IMR-90 (cell line): ENCODE results near the gene SBF2. TPM values are rescaled to one million over a fixed set of nuclear protein-coding genes. Genes with fewer than 3 reads are reported as not detected.

Experiments used
- ATAC-seq: fragments of 200-7000 bp; cut with Tn5 transposase; 2 replicates; pipeline ENCODE4 v1.9.1; 2020; ENCODE audit warnings: low read depth, mild to moderate bottlenecking, moderate library complexity
- BruUV-seq: library from RNA; stranded (reverse); fragments of 400-500 nt; replicated peaks from 2 replicates; lab custom pipeline; 2021; lab: Mats Ljungman, UMichigan
- CTCF ChIA-PET: fragments of 300-600 bp; formaldehyde crosslinking; extraction: SDS; loops from one replicate; lab custom pipeline; 2021; ENCODE audit warnings: antibody characterized with exemption; lab: Yijun Ruan, JAX
- POLR2A ChIA-PET: fragments of 300-600 bp; sonication (Branson Sonifier 250); formaldehyde crosslinking; loops from one replicate; lab custom pipeline; 2022; ENCODE audit warnings: antibody characterized with exemption; ENCODE audit not compliant: unreplicated experiment; lab: Charles Lee
- DNase-seq: peaks from one replicate; pipeline ENCODE4 v3.0.0; 2013
- H2AFZ ChIP-seq: replicated peaks from 2 replicates; pipeline ENCODE3; 2013; ENCODE audit warnings: low read length, mild to moderate bottlenecking; ENCODE audit not compliant: poor library complexity
- H2AK5ac ChIP-seq: 2 replicates; pipeline ENCODE4 v1.6.1; 2013; ENCODE audit warnings: low read depth, low read length, inconsistent platforms
- H2AK9ac ChIP-seq: replicated peaks from 2 replicates; pipeline ENCODE3; 2013; ENCODE audit warnings: mild to moderate bottlenecking, low read depth, low read length, moderate library complexity; ENCODE audit not compliant: poor library complexity
- H2BK120ac ChIP-seq: 2 replicates; pipeline ENCODE4 v1.6.1; 2013; ENCODE audit warnings: low read depth, low read length, inconsistent platforms
- H2BK15ac ChIP-seq: 3 replicates; pipeline ENCODE4 v1.6.1; 2013; ENCODE audit warnings: low read depth, low read length, inconsistent platforms
- H2BK20ac ChIP-seq: 2 replicates; pipeline ENCODE4 v1.6.1; 2013; ENCODE audit warnings: low read depth, mild to moderate bottlenecking, inconsistent platforms, low read length, moderate library complexity
- H2BK5ac ChIP-seq: 2 replicates; pipeline ENCODE4 v1.6.1; 2013; ENCODE audit warnings: mild to moderate bottlenecking, low read depth, low read length, inconsistent platforms; ENCODE audit not compliant: poor library complexity, severe bottlenecking
- H3K14ac ChIP-seq: replicated peaks from 2 replicates; pipeline ENCODE4 v1.6.1; 2013; ENCODE audit warnings: low read depth, low read length, inconsistent platforms
- H3K18ac ChIP-seq: 2 replicates; pipeline ENCODE4 v1.6.1; 2013; ENCODE audit warnings: low read depth, low read length, control low read depth
- H3K23ac ChIP-seq: 2 replicates; pipeline ENCODE4 v1.6.1; 2013; ENCODE audit warnings: low read depth, low read length, inconsistent platforms
- H3K27ac ChIP-seq: 2 replicates; pipeline ENCODE4 v1.5.1; 2013; ENCODE audit warnings: mild to moderate bottlenecking, control low read depth, low read length; ENCODE audit not compliant: insufficient read depth
- H3K27me3 ChIP-seq: 2 replicates; pipeline ENCODE4 v1.6.1; 2013; ENCODE audit warnings: low read length; ENCODE audit not compliant: control insufficient read depth, insufficient read depth
- H3K36me3 ChIP-seq: 2 replicates; pipeline ENCODE4 v1.6.1; 2013; ENCODE audit warnings: low read length, mixed read lengths; ENCODE audit not compliant: control insufficient read depth, insufficient read depth
- H3K4ac ChIP-seq: 2 replicates; pipeline ENCODE4 v1.6.1; 2013; ENCODE audit warnings: low read depth, low read length, inconsistent platforms
- H3K4me1 ChIP-seq: 2 replicates; pipeline ENCODE4 v1.6.1; 2013; ENCODE audit warnings: low read length, mixed read lengths; ENCODE audit not compliant: control insufficient read depth, insufficient read depth
- H3K4me2 ChIP-seq: 2 replicates; pipeline ENCODE4 v1.6.1; 2013; ENCODE audit warnings: low read depth, mild to moderate bottlenecking, control low read depth, low read length, moderate library complexity
- H3K4me3 ChIP-seq: 2 replicates; pipeline ENCODE4 v1.5.1; 2013; ENCODE audit warnings: low read depth, mild to moderate bottlenecking, control low read depth, low read length, moderate library complexity; ENCODE audit not compliant: insufficient read depth
- H3K56ac ChIP-seq: 2 replicates; pipeline ENCODE4 v1.6.1; 2013; ENCODE audit warnings: low read length, inconsistent platforms; ENCODE audit not compliant: insufficient read depth; ENCODE audit errors: extremely low read depth
- H3K79me1 ChIP-seq, 2 experiments: 2 replicates each; pipeline ENCODE4 v1.6.1; 2013; ENCODE audit warnings: low read length in 2 of 2, inconsistent platforms in 1 of 2, low read depth in 1 of 2
- H3K9ac ChIP-seq: 2 replicates; pipeline ENCODE4 v1.6.1; 2013; ENCODE audit warnings: low read depth, low read length, control low read depth
- H3K9me1 ChIP-seq: 2 replicates; pipeline ENCODE4 v1.6.1; 2013; ENCODE audit warnings: low read length, inconsistent platforms; ENCODE audit not compliant: insufficient read depth
- H3K9me3 ChIP-seq: 2 replicates; pipeline ENCODE4 v1.6.1; 2013; ENCODE audit warnings: low read length; ENCODE audit not compliant: control insufficient read depth, insufficient read depth
- H4K20me1 ChIP-seq: 2 replicates; pipeline ENCODE4 v1.6.1; 2013; ENCODE audit warnings: low read length, inconsistent platforms; ENCODE audit not compliant: insufficient read depth
- H4K5ac ChIP-seq: 2 replicates; pipeline ENCODE4 v1.6.1; 2013; ENCODE audit warnings: mild to moderate bottlenecking, low read depth, low read length, control low read depth
- H4K8ac ChIP-seq, 2 experiments: 2 replicates each; pipeline ENCODE4 v1.6.1; 2013; ENCODE audit warnings: low read depth in 2 of 2, low read length in 2 of 2, control low read depth in 1 of 2, inconsistent platforms in 1 of 2
- H4K91ac ChIP-seq: 2 replicates; pipeline ENCODE4 v1.6.1; 2013; ENCODE audit warnings: low read depth, low read length, inconsistent platforms; ENCODE audit not compliant: insufficient read depth
- CEBPB ChIP-seq: IDR thresholded peaks from 2 replicates; pipeline ENCODE4 v1.6.1; 2012; ENCODE audit warnings: low read depth, low read length, improper control_type of control experiment
- MAFK ChIP-seq: IDR thresholded peaks from 2 replicates; pipeline ENCODE4 v1.6.1; 2012; ENCODE audit warnings: low read depth, low read length, improper control_type of control experiment
- RCOR1 ChIP-seq: IDR thresholded peaks from 2 replicates; pipeline ENCODE4 v1.6.1; 2012; ENCODE audit warnings: mild to moderate bottlenecking, low read length, improper control_type of control experiment; ENCODE audit not compliant: insufficient replicate concordance
- WGBS, 2 experiments: methylation state at CpG; one replicate each; pipeline versions ENCODE4 v1.1.5 to v1.1.7; 2013; ENCODE audit warnings: missing lambda C conversion rate in 2 of 2; ENCODE audit not compliant: insufficient read length in 1 of 2; ENCODE audit errors: extremely low coverage in 2 of 2; 5-methylcytosine and 5-hydroxymethylcytosine counted together
- dilution Hi-C: fragments of 300-500 bp; cut with HindIII; formaldehyde crosslinking; loops from one replicate; pipeline ENCODE4 v1.14.3; 2018; ENCODE audit warnings: low sequenced_read_pairs; ENCODE audit not compliant: unreplicated experiment
- in situ Hi-C: fragments of 300-500 bp; cut with MboI; formaldehyde crosslinking; loops from 3 replicates; pipeline ENCODE4 v1.14.3; 2019; ENCODE audit warnings: low sequenced_read_pairs, inconsistent platforms, mixed read lengths
- intact Hi-C: fragments of 100-400 bp; cut with micrococcal nuclease; formaldehyde crosslinking; loops from 2 replicates; pipeline ENCODE4 v1.10.0; 2022
- polyA plus RNA-seq, 3 experiments: library from polyadenylated mRNA; depleted of rRNA; stranded (reverse); fragments of >200 nt; gene quantifications; 2 replicates each; pipeline ENCODE4 v1.2.3, GENCODE V29; 2012; ENCODE audit warnings: low replicate concordance in 1 of 3
- total RNA-seq: library from RNA; depleted of rRNA; stranded (reverse); fragments of >200 nt; gene quantifications from 2 replicates; pipeline ENCODE4 v1.2.3, GENCODE V29; 2012

SBF2 gene
- total and polyA plus RNA-seq, 2 of the 4 experiments (the other 2 are of a cell fraction), result 23.8 to 51.8 TPM

DNA sequence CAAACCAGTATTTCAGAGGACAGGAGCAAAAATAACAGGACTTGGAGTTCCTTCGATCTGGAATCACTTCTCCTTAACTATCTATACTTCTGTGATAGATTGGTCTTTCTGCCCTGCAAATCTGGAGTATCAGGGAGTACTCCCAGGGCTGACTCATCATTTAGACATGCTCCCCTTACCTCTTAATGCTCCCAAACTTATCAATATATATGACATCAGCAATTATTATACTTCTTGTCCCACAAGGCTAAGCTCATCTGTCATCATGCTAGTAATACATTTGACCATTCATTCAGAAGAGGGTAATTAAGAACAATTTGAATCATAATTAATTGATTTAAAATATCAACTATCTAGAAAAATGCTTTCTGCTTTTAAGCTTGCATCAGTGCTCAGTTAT lies 466.3 kb downstream of the SBF2 start:
- no peak for ATAC-seq
- H3K4ac ChIP-seq, result 0 out of 2 replicates have a peak overlapping the region, but pooled peaks have one; percentile 17
- no peaks in the 10 kb centered on the region; a peak in 1 of 4 replicates for H3K79me1 ChIP-seq
- CTCF ChIA-PET, result interaction anchor here (0.6 kb wide), 1 partner anchor 19 kb away, joined by 3 read pairs; no protein-coding TSS in a partner anchor
- H4K91ac ChIP-seq, result no peak overlapping the region
- H3K9me1 ChIP-seq, result peaks cover 3% of the 10 kb centered on the region
- no CpG with 5 or more reads among the region's 1 CpG for WGBS, 2 experiments
- no peak overlapping the region for H4K5ac ChIP-seq
- no peak overlapping the region for H2BK15ac ChIP-seq
- POLR2A ChIA-PET, result no interaction called here
- no peak overlapping the region for H3K18ac ChIP-seq
- BruUV-seq, result no TSS peak
- no peak overlapping the region for H3K27ac ChIP-seq
- H3K4me1 ChIP-seq, result peaks cover 6% of the 10 kb centered on the region; the same call in 1 of the 2 replicates
- no peak overlapping the region for H4K8ac ChIP-seq
- no peak overlapping the region for H2BK20ac ChIP-seq
- H3K4me2 ChIP-seq, result no peak overlapping the region
- no peaks in the 10 kb centered on the region for H4K20me1 ChIP-seq
- no peak overlapping the region for H2AK5ac ChIP-seq
- peak; percentile 75 for TF ChIP-seq MAFK
- no peak for TF ChIP-seq CEBPB
- TF ChIP-seq RCOR1, result no peak
- peaks cover 10% of the 10 kb centered on the region for H3K36me3 ChIP-seq
- no peak overlapping the region for H3K14ac ChIP-seq
- dilution Hi-C loops (no loop called here), in situ Hi-C loops (no loop called here), intact Hi-C loops (no loop called here)
- H3K23ac ChIP-seq, result no peak overlapping the region
- H3K9ac ChIP-seq, result no peak overlapping the region
- no peak for DNase-seq
- peak overlapping the region; percentile 65 for H2BK5ac ChIP-seq
- no peak overlapping the region for H2AFZ ChIP-seq
- H3K9me3 ChIP-seq, result no peaks in the 10 kb centered on the region
- no peak overlapping the region for H3K56ac ChIP-seq
- peak overlapping the region; percentile 29; the same call in 1 of the 2 replicates for H2BK120ac ChIP-seq
- no peak overlapping the region for H3K4me3 ChIP-seq
- no peak overlapping the region for H2AK9ac ChIP-seq
- no peaks in the 10 kb centered on the region for H3K27me3 ChIP-seq
